GM12878 (cell line): ENCODE data around the gene ATP4A. TPM values are rescaled to one million over a fixed set of nuclear protein-coding genes. Genes with fewer than 3 reads are reported as not detected.

Experiments
- BCL11A ChIP-seq: IDR thresholded peaks from 2 replicates; pipeline ENCODE4 v1.6.1; 2011; ENCODE audit warnings: low read depth, low read length
- BMI1 ChIP-seq: fragments of 450-650 bp; IDR thresholded peaks from 2 replicates; pipeline ENCODE4 v1.6.1; 2016; ENCODE audit warnings: mild to moderate bottlenecking, moderate library complexity, borderline replicate concordance
- FOXM1 ChIP-seq: IDR thresholded peaks from 2 replicates; pipeline ENCODE4 v1.6.1; 2012; ENCODE audit warnings: low read depth, mild to moderate bottlenecking, inconsistent platforms, low read length, moderate library complexity
- HDAC6 ChIP-seq: fragments of 200-600 bp; sonication (generic); IDR thresholded peaks from one replicate; pipeline ENCODE4 v1.8.0; 2017; ENCODE audit warnings: antibody characterized with exemption; ENCODE audit not compliant: unreplicated experiment
- HSF1 ChIP-seq: fragments of 150-350 bp; IDR thresholded peaks from 2 replicates; pipeline ENCODE4 v1.6.1; 2014; ENCODE audit warnings: mild to moderate bottlenecking, low read depth, low read length
- IRF5 ChIP-seq: fragments of 450-650 bp; IDR thresholded peaks from 2 replicates; pipeline ENCODE4 v1.6.1; 2017; ENCODE audit warnings: borderline replicate concordance
- JUNB ChIP-seq: IDR thresholded peaks from 2 replicates; pipeline ENCODE4 v1.6.1; 2016; ENCODE audit warnings: antibody characterized with exemption, mild to moderate bottlenecking
- KDM1A ChIP-seq: fragments of 200-600 bp; sonication (generic); IDR thresholded peaks from 2 replicates; pipeline ENCODE4 v1.6.1; 2016; ENCODE audit warnings: borderline replicate concordance
- MEF2A ChIP-seq: IDR thresholded peaks from 2 replicates; pipeline ENCODE4 v1.6.1; 2011; ENCODE audit warnings: low read depth, mild to moderate bottlenecking, low read length, moderate library complexity; ENCODE audit not compliant: insufficient read depth
- NKRF ChIP-seq: fragments of 450-650 bp; conservative IDR thresholded peaks from 2 replicates; pipeline ENCODE4 v1.6.1; 2017; ENCODE audit warnings: mild to moderate bottlenecking, moderate library complexity
- PBX3 ChIP-seq: IDR thresholded peaks from 2 replicates; pipeline ENCODE4 v1.6.1; 2011; ENCODE audit warnings: mild to moderate bottlenecking, low read depth, low read length, moderate library complexity; ENCODE audit not compliant: insufficient replicate concordance
- POLR2A ChIP-seq: IDR thresholded peaks from 2 replicates; pipeline ENCODE4 v1.6.1; 2011; ENCODE audit warnings: low read depth, mild to moderate bottlenecking, low read length
- RB1 ChIP-seq: fragments of 450-650 bp; formaldehyde crosslinking; IDR thresholded peaks from 2 replicates; pipeline ENCODE4 v1.6.1; 2017; ENCODE audit warnings: mild to moderate bottlenecking, borderline replicate concordance
- RBBP5 ChIP-seq: fragments of 200-600 bp; sonication (generic); conservative IDR thresholded peaks from 2 replicates; pipeline ENCODE4 v1.6.1; 2016
- REST ChIP-seq: IDR thresholded peaks from 2 replicates; pipeline ENCODE4 v1.6.1; 2012; ENCODE audit warnings: mild to moderate bottlenecking, low read depth, low read length
- STAT1 ChIP-seq: fragments of 450-650 bp; conservative IDR thresholded peaks from 2 replicates; pipeline ENCODE4 v1.6.1; 2014; ENCODE audit warnings: antibody characterized with exemption, mild to moderate bottlenecking
- TAF1 ChIP-seq: IDR thresholded peaks from 2 replicates; pipeline ENCODE4 v1.6.1; 2011; ENCODE audit warnings: mild to moderate bottlenecking, low read depth, low read length, borderline replicate concordance
- TCF3 ChIP-seq: IDR thresholded peaks from 2 replicates; pipeline ENCODE4 v1.6.1; 2012; ENCODE audit warnings: low read depth, mild to moderate bottlenecking, low read length, borderline replicate concordance; ENCODE audit not compliant: insufficient read depth
- ZNF207 ChIP-seq: fragments of 450-650 bp; IDR thresholded peaks from 2 replicates; pipeline ENCODE4 v1.6.1; 2014; ENCODE audit warnings: antibody characterized with exemption, mild to moderate bottlenecking, borderline replicate concordance
- ZNF274 ChIP-seq: IDR thresholded peaks from one replicate; pipeline ENCODE4 v1.8.0; 2011; ENCODE audit not compliant: insufficient read length, insufficient read depth
- ZZZ3 ChIP-seq: IDR thresholded peaks from 2 replicates; pipeline ENCODE4 v1.6.1; 2011; ENCODE audit warnings: low read depth; ENCODE audit not compliant: control insufficient read depth, insufficient read length
- polyA plus RNA-seq, 11 experiments: library from polyadenylated mRNA; depleted of rRNA in 4 of 11; unstranded in 6 of 11; stranded (reverse) in 5 of 11; fragments of >200 nt; fragmentation: Nextera tagmentation in 4 of 11; fragmentation: Illumina TruSeq in 1 of 11; extraction: Ambion mirVana in 4 of 11; extraction: Trizol in 1 of 11; gene quantifications; 1 replicate in 1 of 11; 2 replicates in 10 of 11; pipeline versions ENCODE4 v1.2.1 to v1.2.3, GENCODE V29; 2011 to 2016; ENCODE audit warnings: inconsistent platforms in 2 of 11, missing spikeins in 2 of 11, low read depth in 1 of 11
- total RNA-seq, 4 experiments: library from RNA; depleted of rRNA in 3 of 4; stranded (reverse); fragments of >200 nt in 3 of 4; fragmentation: Illumina TruSeq in 1 of 4; extraction: Trizol in 1 of 4; gene quantifications; 2 replicates each; pipeline versions ENCODE4 v1.2.1 to v1.2.3, GENCODE V29; 2013 to 2021

The ATP4A gene
- total and polyA plus RNA-seq, 10 of the 15 experiments (the other 5 are each of a cell fraction or from before 2014, with no cell fraction given): 0.03 to 1.5 (median 0.11) TPM; not detected in 3

- no peak for TF ChIP-seq RBBP5
- TF ChIP-seq HDAC6: no peak
- TF ChIP-seq FOXM1: no peak
- TF ChIP-seq POLR2A: peak; percentile 93
- TF ChIP-seq BMI1: no peak
- TF ChIP-seq RB1: peak; percentile 34; the same call in 1 of the 2 replicates
- TF ChIP-seq NKRF: peak; percentile 85
- no peak for TF ChIP-seq HSF1
- TF ChIP-seq STAT1: no peak
- peak; percentile 55 for TF ChIP-seq PBX3
- no peak for TF ChIP-seq BCL11A
- no peak for TF ChIP-seq ZZZ3
- TF ChIP-seq TAF1: peak; percentile 54; the same call in 1 of the 2 replicates
- TF ChIP-seq IRF5: no peak
- 0 out of 2 replicates have a peak, but pooled peaks have one; percentile 41 for TF ChIP-seq TCF3
- no peak for TF ChIP-seq REST
- TF ChIP-seq JUNB: no peak
- TF ChIP-seq KDM1A: no peak
- TF ChIP-seq ZNF207: no peak
- no peak for TF ChIP-seq ZNF274
- TF ChIP-seq MEF2A: no peak
Observed at GRCh38 chr19:35545001-35545854, 18.2 kb downstream of the ATP4A start, which contains the start of gene TMEM147 (continued).
